Ovary (tissue), 9 donors: ENCODE results near the gene PCDHGB3. TPM values are rescaled to one million over a fixed set of nuclear protein-coding genes. Genes with fewer than 3 reads are reported as not detected.
"Not testable (repeated sequence)": the region's sequence is repeated elsewhere in the genome, so short reads cannot be mapped to it uniquely, and the experiment has no call there.

Experiments used
- DNase-seq, 5 donors: peaks; one replicate each; pipeline ENCODE4 v3.0.0-alpha.2; 2019 to 2020
- H3K27ac ChIP-seq, 2 donors: fragments of 200-600 bp; one replicate each; pipeline versions ENCODE4 v1.5.1 to v1.8.0; 2019 to 2022
- H3K27me3 ChIP-seq: fragments of 200-600 bp; one replicate; pipeline ENCODE4 v1.8.0; 2022
- H3K36me3 ChIP-seq: fragments of 200-600 bp; sonication (generic); one replicate; pipeline ENCODE4 v1.5.1; 2019
- H3K4me1 ChIP-seq: one replicate; pipeline ENCODE4 v1.8.1; 2013; ENCODE audit warnings: mild to moderate bottlenecking, moderate library complexity; ENCODE audit not compliant: insufficient read depth
- H3K4me3 ChIP-seq: fragments of 200-600 bp; sonication (generic); one replicate; pipeline ENCODE4 v1.5.1; 2017
- H3K9me3 ChIP-seq, 2 donors: fragments of 200-600 bp in 1 of 2; sonication (generic) in 1 of 2; one replicate each; pipeline versions ENCODE4 v1.5.1 to v1.8.1; 2013 to 2019; ENCODE audit warnings: mild to moderate bottlenecking in 1 of 2, moderate library complexity in 1 of 2
- CTCF ChIP-seq, 3 donors: fragments of 450-650 bp in 2 of 3; fragments of 200-600 bp in 1 of 3; IDR thresholded peaks; one replicate each; pipeline versions ENCODE4 v1.5.1 to v1.8.0; 2016 to 2022; ENCODE audit warnings: antibody characterized with exemption in 3 of 3, mild to moderate bottlenecking in 1 of 3
- EP300 ChIP-seq: sonication (generic); formaldehyde crosslinking; IDR thresholded peaks from one replicate; pipeline ENCODE4 v1.6.1; 2017; ENCODE audit warnings: antibody characterized with exemption
- POLR2A ChIP-seq: fragments of 450-650 bp; IDR thresholded peaks from one replicate; pipeline ENCODE4 v1.6.1; 2017; ENCODE audit warnings: antibody characterized with exemption, mild to moderate bottlenecking, moderate library complexity
- WGBS, 3 donors: extraction: QIAGEN DNeasy Blood & Tissue Kit in 1 of 3; methylation state at CpG; one replicate each; pipeline versions ENCODE4 v1.1.5 to v1.1.7; 2013 to 2017; 5-methylcytosine and 5-hydroxymethylcytosine counted together
- intact Hi-C, 4 donors: fragments of 100-400 bp; cut with DNase I; formaldehyde crosslinking; loops; one replicate each; pipeline versions ENCODE4 v1.11.0 to v1.15.1; 2022 to 2023
- polyA plus RNA-seq, 2 donors: library from polyadenylated mRNA; stranded (reverse); fragments of 200-250 nt in 1 of 2; fragments of 350-450 nt in 1 of 2; fragmentation: Illumina TruSeq in 1 of 2; extraction: RNeasy Lipid Tissue Mini Kit (QIAGEN cat#74804) in 1 of 2; gene quantifications; one replicate each; pipeline ENCODE4 v1.2.3, GENCODE V29; 2013 to 2014
- total RNA-seq, 7 donors: library from RNA; depleted of rRNA in 2 of 7; stranded (reverse); fragments of >200 nt in 2 of 7; fragmentation: NEBNext Ultra II Directional in 3 of 7; extraction: Animal tissue kit (Norgen Biotek cat#: 25700) in 3 of 7; gene quantifications; one replicate each; pipeline versions ENCODE4 v1.1.0 to v1.2.4, GENCODE V29; 2016 to 2023
- donor health status: DM: no; HTN: no; CAD: no; lungs with moderate emphysema.
- donor health status: DM: no; HTN: no; CAD: no.
- donor health status: Bipolar disorder and iron deficiency.
- donor health status: DM: yes; HTN: yes; CAD: no.
- donor health status: DM: no; HTN: no; CAD: no.
- donor health status: DM: yes; HTN: yes; CAD: no.

The PCDHGB3 gene
- total and polyA plus RNA-seq, 9 donors, result 1.1 to 8.6 (median 4.5) TPM

GRCh38 chr5:141403387-141403786 is 33.3 kb downstream of the PCDHGB3 start:
- WGBS, 3 donors, result 23 to 30% (median 24%) methylated on average over 22 of the region's 22 CpGs
- intact Hi-C loops, result loop anchor here in 1 of 4 donors (10.0 kb wide), 1 partner anchor 151 kb away; no protein-coding TSS in a partner anchor
- no peak overlapping the region for H3K4me3 ChIP-seq
- H3K36me3 ChIP-seq, result no peaks in the 10 kb centered on the region
- H3K27ac ChIP-seq, result no peak overlapping the region
- DNase-seq, result no peak
- H3K9me3 ChIP-seq, result peaks cover 10 to 44% of the 10 kb centered on the region in 2 donors
- no peaks in the 10 kb centered on the region for H3K4me1 ChIP-seq
- TF ChIP-seq EP300, result no peak
- no peak for TF ChIP-seq CTCF (IDR thresholded peaks at IDR 0.05)
- TF ChIP-seq POLR2A, result no peak
- H3K27me3 ChIP-seq, result no peaks in the 10 kb centered on the region

GRCh38 chr5:141407790-141408505 is 37.9 kb downstream of the PCDHGB3 start, which contains the start of gene PCDHGB6:
TSS of gene PCDHGB6 (plus strand) at chr5:141408021. CDS start at chr5:141408203, 182 bp downstream.
- WGBS, 3 donors, result 6 to 12% (median 11%) methylated on average over 50 to 51 of the region's 51 CpGs
- Histone ChIP-seq H3K9me3 (peaks cover 11 to 56% of the 10 kb centered on the region in 2 donors), H3K27ac (peak within 1 kb of the TSS in 1 of 2 donors; percentile 16), H3K4me3 (peak within 1 kb of the TSS; percentile 29)
- not testable (repeated sequence) for H3K36me3 ChIP-seq, H3K27me3 ChIP-seq, H3K4me1 ChIP-seq
- TF ChIP-seq CTCF (IDR thresholded peaks at IDR 0.05), result peak in 2 of 3 donors; percentile 33 to 47
- peak; percentile 34 to 62 (median 55) for DNase-seq
- intact Hi-C loops, result loop anchor here in 1 of 4 donors (10.0 kb wide), 1 partner anchor 147 kb away; no protein-coding TSS in a partner anchor

GRCh38 chr5:141409598-141410306 is 39.7 kb downstream of the PCDHGB3 start:
- intact Hi-C loops, result loop anchor here in 1 of 4 donors (10.0 kb wide), 2 partner anchors 115 to 145 kb away; no protein-coding TSS in a partner anchor
- no peak for DNase-seq
- H3K4me3 ChIP-seq, result no peak overlapping the region

More at GRCh38 chr5:141409598-141410306, 39.7 kb downstream of the PCDHGB3 start:
- peaks cover 14 to 55% of the 10 kb centered on the region in 2 donors for H3K9me3 ChIP-seq
- TF ChIP-seq CTCF (IDR thresholded peaks at IDR 0.05), result no peak
- TF ChIP-seq EP300, result no peak
- TF ChIP-seq POLR2A, result no peak
- H3K4me1 ChIP-seq, result peaks cover 2% of the 10 kb centered on the region
- no peak overlapping the region for H3K27ac ChIP-seq
- H3K27me3 ChIP-seq, result no peaks in the 10 kb centered on the region
- peaks cover 4% of the 10 kb centered on the region for H3K36me3 ChIP-seq
- 18 to 27% (median 19%) methylated on average over 63 to 64 of the region's 64 CpGs for WGBS, 3 donors
